OCI-LY7 (cell line): Measurements from ENCODE around the gene PTPRJ. TPM values are rescaled to one million over a fixed set of nuclear protein-coding genes. Genes with fewer than 3 reads are reported as not detected.

Experiments
- BruUV-seq: library from RNA; stranded (reverse); fragments of 400-500 nt; replicated peaks from 2 replicates; lab custom pipeline; 2021; lab: Mats Ljungman, UMichigan
- CTCF ChIA-PET: fragments of 300-600 bp; sonication (Branson Sonifier 250); formaldehyde crosslinking; loops from one replicate; lab custom pipeline; 2022; ENCODE audit warnings: antibody characterized with exemption; ENCODE audit not compliant: unreplicated experiment; lab: Charles Lee
- POLR2A ChIA-PET: fragments of 300-600 bp; sonication (Branson Sonifier 250); formaldehyde crosslinking; loops from one replicate; lab custom pipeline; 2022; ENCODE audit warnings: antibody characterized with exemption; lab: Charles Lee
- DNase-seq: peaks from one replicate; pipeline ENCODE4 v3.0.0-alpha.2; 2015; ENCODE audit warnings: low spot score
- H2AFZ ChIP-seq: fragments of 200-600 bp; sonication (generic), shearing (Covaris generic); 2 replicates; pipeline ENCODE4 v1.6.1; 2014; ENCODE audit warnings: mild to moderate bottlenecking, antibody characterized with exemption, low read length, moderate library complexity
- H3K27ac ChIP-seq: fragments of 200-600 bp; sonication (generic); 2 replicates; pipeline ENCODE4 v1.5.1; 2014; ENCODE audit warnings: mixed run types, low read depth, mild to moderate bottlenecking, moderate library complexity, low read length, inconsistent platforms; ENCODE audit not compliant: poor library complexity, severe bottlenecking
- H3K36me3 ChIP-seq: fragments of 200-600 bp; sonication (generic); 2 replicates; pipeline ENCODE4 v1.6.1; 2014; ENCODE audit warnings: mild to moderate bottlenecking, antibody characterized with exemption, low read length, moderate library complexity, mixed read lengths; ENCODE audit not compliant: insufficient read depth
- H3K4me1 ChIP-seq: fragments of 200-600 bp; sonication (generic); 2 replicates; pipeline ENCODE4 v1.5.1; 2014; ENCODE audit warnings: mild to moderate bottlenecking, low read length; ENCODE audit not compliant: insufficient read depth, poor library complexity, severe bottlenecking
- H3K4me2 ChIP-seq: fragments of 200-600 bp; sonication (generic); 2 replicates; pipeline ENCODE4 v1.6.1; 2014; ENCODE audit warnings: mild to moderate bottlenecking, low read length
- H3K4me3 ChIP-seq: fragments of 200-600 bp; sonication (generic); 2 replicates; pipeline ENCODE4 v1.5.1; 2014; ENCODE audit warnings: mild to moderate bottlenecking, low read depth, low read length; ENCODE audit not compliant: poor library complexity, severe bottlenecking
- H3K79me2 ChIP-seq: fragments of 200-600 bp; sonication (generic); 2 replicates; pipeline ENCODE4 v1.6.1; 2016; ENCODE audit warnings: low read depth, mild to moderate bottlenecking, low read length, moderate library complexity, mixed read lengths; ENCODE audit not compliant: insufficient read depth
- H3K9me2 ChIP-seq: fragments of 200-600 bp; sonication (generic); 2 replicates; pipeline ENCODE4 v1.6.1; 2016; ENCODE audit warnings: mild to moderate bottlenecking, low read length, mixed read lengths; ENCODE audit not compliant: insufficient read depth
- H3K9me3 ChIP-seq: fragments of 200-600 bp; sonication (generic); 2 replicates; pipeline ENCODE4 v1.6.1; 2014; ENCODE audit warnings: mild to moderate bottlenecking, mixed run types, low read length, mixed read lengths
- H4K20me1 ChIP-seq: fragments of 200-600 bp; sonication (generic); 2 replicates; pipeline ENCODE4 v1.6.1; 2014; ENCODE audit warnings: mild to moderate bottlenecking, antibody characterized with exemption, low read length, moderate library complexity, mixed read lengths; ENCODE audit not compliant: insufficient read depth
- EZH2phosphoT487 ChIP-seq: fragments of 200-600 bp; sonication (generic); IDR thresholded peaks from 2 replicates; pipeline ENCODE4 v1.6.1; 2018; ENCODE audit warnings: low read depth, borderline replicate concordance, mild to moderate bottlenecking, mixed run types, antibody characterized with exemption, low read length, moderate library complexity, mixed read lengths
- intact Hi-C: fragments of 100-400 bp; cut with micrococcal nuclease; formaldehyde crosslinking; loops from one replicate; pipeline ENCODE4 v1.10.0; 2022; ENCODE audit not compliant: unreplicated experiment
- total RNA-seq, 2 experiments: library from RNA; depleted of rRNA in 1 of 2; stranded (reverse); fragments of >200 nt in 1 of 2; shearing (Covaris generic) in 1 of 2; gene quantifications; 2 replicates each; pipeline ENCODE4 v1.2.3, GENCODE V29; 2014 to 2022
- TF ChIP-seq, protein P1 (sequence below): fragments of 200-600 bp; sonication (generic); conservative IDR thresholded peaks from 2 replicates; pipeline ENCODE4 v1.5.1; 2014; ENCODE audit warnings: mild to moderate bottlenecking, antibody characterized with exemption, low read length, moderate library complexity, mixed read lengths

The PTPRJ gene
- total RNA-seq, 2 experiments from 2014 or later, result 5.4 to 28.3 TPM

DNA sequence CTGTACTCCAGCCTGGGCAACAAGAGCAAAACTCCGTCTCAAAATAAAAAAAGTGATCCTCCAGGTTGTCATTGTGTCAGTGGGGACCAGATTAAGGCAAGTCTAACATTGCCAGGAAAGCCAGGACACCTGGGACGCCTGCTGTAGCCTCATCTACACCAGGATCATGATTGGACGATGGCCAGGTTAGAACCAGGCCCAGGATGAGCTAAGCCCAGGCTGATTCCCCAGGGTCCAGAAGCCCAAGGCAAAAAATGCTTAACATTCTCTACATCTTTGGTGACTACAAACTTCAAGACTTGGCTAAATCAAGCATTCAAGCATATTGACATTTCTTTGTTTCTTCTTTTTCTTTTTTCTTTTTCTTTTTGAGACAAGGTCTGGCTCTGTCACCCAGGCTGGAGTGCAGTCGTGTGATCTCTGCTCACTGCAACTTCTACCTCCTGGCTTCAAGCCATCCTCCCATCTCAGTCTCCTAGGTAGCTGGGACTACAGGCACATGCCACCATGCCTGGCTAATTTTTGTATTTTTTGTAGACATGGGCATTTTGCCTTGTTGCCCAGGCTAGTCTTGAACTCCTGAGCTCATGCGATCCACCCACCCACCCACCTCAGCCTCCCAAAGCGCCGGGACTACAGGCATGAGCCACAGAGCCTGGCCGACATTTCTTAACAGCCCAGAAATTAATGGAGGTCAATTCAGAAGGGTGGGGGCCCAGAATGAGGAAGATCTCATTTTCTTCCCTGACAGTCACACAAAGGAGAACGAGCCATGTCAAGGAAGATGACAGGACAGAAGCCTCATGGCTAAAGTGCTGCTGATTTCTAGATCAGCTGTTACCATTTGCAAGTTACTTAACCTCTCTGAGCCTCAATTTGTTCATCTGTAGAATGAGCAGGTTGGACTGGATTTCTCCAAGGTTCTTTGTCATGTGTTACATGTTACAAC lies 12.5 kb upstream of the PTPRJ start:
- POLR2A ChIA-PET, result interaction anchor here (0.7 kb wide), 1 partner anchor 253 kb away, joined by 3 read pairs; no protein-coding TSS in a partner anchor
- H3K9me2 ChIP-seq, result no peaks in the 10 kb centered on the region
- H2AFZ ChIP-seq, result no peak overlapping the region
- H3K9me3 ChIP-seq, result no peaks in the 10 kb centered on the region
- intact Hi-C loops, result no loop called here
- DNase-seq, result no peak
- CTCF ChIA-PET, result no interaction called here
- no peaks in the 10 kb centered on the region for H3K4me1 ChIP-seq
- H3K27ac ChIP-seq, result no peak overlapping the region
- TF ChIP-seq, protein P1, sequence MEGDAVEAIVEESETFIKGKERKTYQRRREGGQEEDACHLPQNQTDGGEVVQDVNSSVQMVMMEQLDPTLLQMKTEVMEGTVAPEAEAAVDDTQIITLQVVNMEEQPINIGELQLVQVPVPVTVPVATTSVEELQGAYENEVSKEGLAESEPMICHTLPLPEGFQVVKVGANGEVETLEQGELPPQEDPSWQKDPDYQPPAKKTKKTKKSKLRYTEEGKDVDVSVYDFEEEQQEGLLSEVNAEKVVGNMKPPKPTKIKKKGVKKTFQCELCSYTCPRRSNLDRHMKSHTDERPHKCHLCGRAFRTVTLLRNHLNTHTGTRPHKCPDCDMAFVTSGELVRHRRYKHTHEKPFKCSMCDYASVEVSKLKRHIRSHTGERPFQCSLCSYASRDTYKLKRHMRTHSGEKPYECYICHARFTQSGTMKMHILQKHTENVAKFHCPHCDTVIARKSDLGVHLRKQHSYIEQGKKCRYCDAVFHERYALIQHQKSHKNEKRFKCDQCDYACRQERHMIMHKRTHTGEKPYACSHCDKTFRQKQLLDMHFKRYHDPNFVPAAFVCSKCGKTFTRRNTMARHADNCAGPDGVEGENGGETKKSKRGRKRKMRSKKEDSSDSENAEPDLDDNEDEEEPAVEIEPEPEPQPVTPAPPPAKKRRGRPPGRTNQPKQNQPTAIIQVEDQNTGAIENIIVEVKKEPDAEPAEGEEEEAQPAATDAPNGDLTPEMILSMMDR, result no peak
- no peak for TF ChIP-seq EZH2phosphoT487
- no TSS peak for BruUV-seq
- no peak overlapping the region for H3K4me2 ChIP-seq
- no peaks in the 10 kb centered on the region for H4K20me1 ChIP-seq
- no peak overlapping the region for H3K4me3 ChIP-seq
- no peaks in the 10 kb centered on the region for H3K79me2 ChIP-seq
- H3K36me3 ChIP-seq, result no peaks in the 10 kb centered on the region

DNA sequence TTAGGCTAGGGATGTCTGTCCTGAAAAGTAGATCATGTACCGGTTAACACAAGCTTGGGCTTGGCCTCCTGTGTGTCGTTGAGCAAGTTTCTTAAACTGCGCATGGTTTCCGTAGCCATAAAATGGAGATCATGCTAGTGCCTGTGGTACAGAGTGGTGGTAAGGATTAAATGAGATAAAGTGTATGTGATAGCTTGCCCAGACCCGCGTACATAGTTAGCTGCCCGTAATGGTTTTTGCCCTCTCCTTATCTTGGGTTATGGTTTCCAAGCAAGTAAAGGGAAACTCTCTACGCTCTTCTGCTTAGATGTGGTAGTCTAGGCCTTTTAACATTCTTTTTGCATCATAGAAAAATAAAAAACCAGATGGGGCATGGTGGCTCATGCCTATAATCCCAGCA lies 11.0 kb upstream of the PTPRJ start:
- Histone ChIP-seq H3K9me3 (no peaks in the 10 kb centered on the region), H4K20me1 (no peaks in the 10 kb centered on the region), H3K4me3 (no peak overlapping the region), H3K79me2 (no peaks in the 10 kb centered on the region), H2AFZ (no peak overlapping the region), H3K4me2 (no peak overlapping the region), H3K27ac (no peak overlapping the region), H3K9me2 (no peaks in the 10 kb centered on the region), H3K36me3 (no peaks in the 10 kb centered on the region), H3K4me1 (peaks cover 11% of the 10 kb centered on the region)
- intact Hi-C loops, result no loop called here
- CTCF ChIA-PET, result no interaction called here
- TF ChIP-seq EZH2phosphoT487, result no peak
- TF ChIP-seq, protein P1, result no peak
- no TSS peak for BruUV-seq
- DNase-seq, result no peak
- POLR2A ChIA-PET, result interaction anchor here (1.2 to 1.5 kb wide), 2 partner anchors 8 to 14 kb away, joined by 4 to 5 read pairs; no protein-coding TSS in a partner anchor

DNA sequence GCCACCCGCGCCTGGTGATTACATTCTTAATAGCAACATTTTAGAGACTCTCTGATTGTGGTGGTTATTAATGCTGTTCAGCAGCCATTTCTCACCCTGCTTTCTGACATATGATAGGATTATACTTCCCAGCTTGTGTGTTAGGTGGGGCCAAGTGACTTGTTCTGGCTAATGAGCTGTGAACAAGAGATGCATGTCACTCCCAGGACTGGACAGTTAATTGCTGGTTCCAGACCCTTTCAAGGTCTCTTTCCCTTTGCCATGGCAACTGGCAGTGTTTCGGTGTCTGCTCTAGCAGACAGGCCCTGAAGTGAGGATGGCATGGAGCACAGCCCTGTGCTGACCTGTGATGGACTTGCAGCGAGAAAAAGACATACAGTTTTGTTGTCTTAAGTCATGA lies 8.9 kb upstream of the PTPRJ start:
- no peaks in the 10 kb centered on the region for H3K9me2 ChIP-seq
- no peak overlapping the region for H3K27ac ChIP-seq
- H3K4me3 ChIP-seq, result no peak overlapping the region
- H3K36me3 ChIP-seq, result no peaks in the 10 kb centered on the region
- no peak for DNase-seq
- H3K9me3 ChIP-seq, result no peaks in the 10 kb centered on the region
- ChIA-PET CTCF (no interaction called here), POLR2A (no interaction called here)
- intact Hi-C loops, result no loop called here
- H3K4me2 ChIP-seq, result no peak overlapping the region
- no peak for TF ChIP-seq EZH2phosphoT487
- TF ChIP-seq, protein P1, result no peak
- H2AFZ ChIP-seq, result no peak overlapping the region
- H3K4me1 ChIP-seq, result peaks cover 16% of the 10 kb centered on the region
- no TSS peak for BruUV-seq
- H4K20me1 ChIP-seq, result no peaks in the 10 kb centered on the region
- H3K79me2 ChIP-seq, result no peaks in the 10 kb centered on the region
